DOHH2 (cell line): ENCODE data around the gene PLPPR5.

Experiments used
- CTCF ChIP-seq: fragments of 200-600 bp; sonication (generic); IDR thresholded peaks from one replicate; pipeline ENCODE4 v1.5.1; 2014; ENCODE audit warnings: antibody characterized with exemption, mild to moderate bottlenecking, low read depth, low read length; ENCODE audit not compliant: poor library complexity, severe bottlenecking
- EZH2phosphoT487 ChIP-seq: fragments of 200-600 bp; sonication (generic); IDR thresholded peaks from 2 replicates; pipeline ENCODE4 v1.6.1; 2017; ENCODE audit warnings: borderline replicate concordance, mild to moderate bottlenecking, antibody characterized with exemption, low read length, moderate library complexity, mixed read lengths

- TF ChIP-seq CTCF (no peak), EZH2phosphoT487 (no peak)
These were observed 79.7 kb downstream of the PLPPR5 start for GRCh38 chr1:98924977-98925376.
